ENCODE results near the gene MCC. TPM values are rescaled to one million over a fixed set of nuclear protein-coding genes. Genes with fewer than 3 reads are reported as not detected.

Gene MCC
- total RNA-seq, 3 donors from 2014 or later (not counting 1 experiment from before 2014, with no cell fraction given) = 0.68 to 1.8 (median 1.4) TPM

GRCh38 chr5:113167985-113168384, 320.3 kb downstream of the MCC start:
- no peak overlapping the region for H3K27ac Mint-ChIP-seq
- intact Hi-C loops (cut with micrococcal nuclease) = no loop called here
- H3K27me3 ChIP-seq (ENCODE audit: control insufficient read depth, insufficient read depth, low read length) = peaks cover 6% of the 10 kb centered on the region
- no peaks in the 10 kb centered on the region for H3K4me1 Mint-ChIP-seq
- H3K4me3 Mint-ChIP-seq = no peak overlapping the region
- H3K4me3 ChIP-seq (ENCODE audit: low read length) = no peak overlapping the region
- H3K4me1 ChIP-seq (ENCODE audit: control insufficient read depth, insufficient read depth, low read length) = no peaks in the 10 kb centered on the region
- 88% methylated on average over 2 of the region's 2 CpGs for WGBS (ENCODE audit: insufficient coverage)
- no peak for TF ChIP-seq CTCF (IDR thresholded peaks at IDR 0.05)
- H3K27ac ChIP-seq (ENCODE audit: low read length) = no peak overlapping the region
- no peaks in the 10 kb centered on the region for H3K36me3 ChIP-seq (ENCODE audit: control insufficient read depth, insufficient read depth, low read length)
- DNase-seq = no peak
- H3K36me3 Mint-ChIP-seq = no peaks in the 10 kb centered on the region
- ATAC-seq = no peak
- H3K27me3 Mint-ChIP-seq (ENCODE audit: low read depth in 2 of 2) = peaks cover 18 to 60% of the 10 kb centered on the region in 2 donors
- no peaks in the 10 kb centered on the region for H3K9me3 ChIP-seq (ENCODE audit: control insufficient read depth, insufficient read depth, low read length)
- H3K9me3 Mint-ChIP-seq = no peaks in the 10 kb centered on the region

- Mint-ChIP-seq H3K36me3 (no peaks in the 10 kb centered on the region), H3K4me1 (no peaks in the 10 kb centered on the region), H3K27ac (no peak overlapping the region), H3K9me3 (no peaks in the 10 kb centered on the region), H3K27me3 (ENCODE audit: low read depth in 2 of 2) (peaks cover 15 to 58% of the 10 kb centered on the region in 2 donors), H3K4me3 (no peak overlapping the region)
- Histone ChIP-seq H3K9me3 (ENCODE audit: control insufficient read depth, insufficient read depth, low read length) (no peaks in the 10 kb centered on the region), H3K36me3 (ENCODE audit: control insufficient read depth, insufficient read depth, low read length) (no peaks in the 10 kb centered on the region), H3K4me1 (ENCODE audit: control insufficient read depth, insufficient read depth, low read length) (no peaks in the 10 kb centered on the region), H3K4me3 (ENCODE audit: low read length) (no peak overlapping the region), H3K27ac (ENCODE audit: low read length) (no peak overlapping the region), H3K27me3 (ENCODE audit: control insufficient read depth, insufficient read depth, low read length) (peaks cover 3% of the 10 kb centered on the region)
- TF ChIP-seq CTCF (IDR thresholded peaks at IDR 0.05) = no peak
- WGBS (ENCODE audit: insufficient coverage) = 96% methylated on average over 7 of the region's 7 CpGs
- DNase-seq (no peak), ATAC-seq (no peak)
- intact Hi-C loops (cut with micrococcal nuclease) = no loop called here
Measured at GRCh38 chr5:113166852-113167366, 321.3 kb downstream of the MCC start.

GRCh38 chr5:113166261-113166660, 322.0 kb downstream of the MCC start:
- Mint-ChIP-seq H3K27me3 (ENCODE audit: low read depth in 2 of 2) (peaks cover 15 to 58% of the 10 kb centered on the region in 2 donors), H3K27ac (no peak overlapping the region), H3K4me1 (no peaks in the 10 kb centered on the region), H3K9me3 (no peaks in the 10 kb centered on the region), H3K4me3 (no peak overlapping the region), H3K36me3 (no peaks in the 10 kb centered on the region)
- no peaks in the 10 kb centered on the region for H3K4me1 ChIP-seq (ENCODE audit: control insufficient read depth, insufficient read depth, low read length)
- DNase-seq (no peak), ATAC-seq (no peak)
- H3K9me3 ChIP-seq (ENCODE audit: control insufficient read depth, insufficient read depth, low read length) = no peaks in the 10 kb centered on the region
- intact Hi-C loops (cut with micrococcal nuclease) = no loop called here
- WGBS (ENCODE audit: insufficient coverage) = 96% methylated on average over 4 of the region's 4 CpGs
- H3K36me3 ChIP-seq (ENCODE audit: control insufficient read depth, insufficient read depth, low read length) = no peaks in the 10 kb centered on the region
- H3K27ac ChIP-seq (ENCODE audit: low read length) = no peak overlapping the region
- peaks cover 3% of the 10 kb centered on the region for H3K27me3 ChIP-seq (ENCODE audit: control insufficient read depth, insufficient read depth, low read length)
- no peak for TF ChIP-seq CTCF (IDR thresholded peaks at IDR 0.05)
- no peak overlapping the region for H3K4me3 ChIP-seq (ENCODE audit: low read length)

GRCh38 chr5:113164021-113164420, 324.2 kb downstream of the MCC start:
- H3K4me1 ChIP-seq (ENCODE audit: control insufficient read depth, insufficient read depth, low read length) = no peaks in the 10 kb centered on the region
- H3K36me3 ChIP-seq (ENCODE audit: control insufficient read depth, insufficient read depth, low read length) = no peaks in the 10 kb centered on the region
- no peaks in the 10 kb centered on the region for H3K9me3 ChIP-seq (ENCODE audit: control insufficient read depth, insufficient read depth, low read length)
- H3K27ac Mint-ChIP-seq = no peak overlapping the region
- H3K9me3 Mint-ChIP-seq = no peaks in the 10 kb centered on the region
- DNase-seq (no peak), ATAC-seq (no peak)
- H3K36me3 Mint-ChIP-seq = no peaks in the 10 kb centered on the region
- peaks cover 3% of the 10 kb centered on the region for H3K27me3 ChIP-seq (ENCODE audit: control insufficient read depth, insufficient read depth, low read length)
- peaks cover 18 to 56% of the 10 kb centered on the region in 2 donors for H3K27me3 Mint-ChIP-seq (ENCODE audit: low read depth in 2 of 2)
- TF ChIP-seq CTCF (IDR thresholded peaks at IDR 0.05) = no peak
- H3K4me3 Mint-ChIP-seq = no peak overlapping the region
- H3K4me1 Mint-ChIP-seq = no peaks in the 10 kb centered on the region
- H3K27ac ChIP-seq (ENCODE audit: low read length) = no peak overlapping the region
- intact Hi-C loops (cut with micrococcal nuclease) = no loop called here
- no peak overlapping the region for H3K4me3 ChIP-seq (ENCODE audit: low read length)
- WGBS (ENCODE audit: insufficient coverage) = 88% methylated on average over 1 of the region's 1 CpG

Measured in natural killer cell (primary cell).